DND-41 (cell line): Measurements from ENCODE around the gene TUBGCP5.
"Not testable (repeated sequence)": the region's sequence is repeated elsewhere in the genome, so short reads cannot be mapped to it uniquely, and the experiment has no call there.

Source experiments
- ATAC-seq: fragments of 200-7000 bp; cut with Tn5 transposase; 3 replicates; pipeline ENCODE4 v1.9.1; 2021; ENCODE audit warnings: low read depth; ENCODE audit not compliant: insufficient read depth
- DNase-seq: peaks from one replicate; pipeline ENCODE4 v3.0.0-alpha.2; 2020
- H2AFZ ChIP-seq: 2 replicates; pipeline ENCODE4 v1.6.0; 2012; ENCODE audit warnings: low read depth, low read length
- H3K27ac ChIP-seq: 2 replicates; pipeline ENCODE4 v1.5.1; 2012; ENCODE audit warnings: low read length, inconsistent platforms
- H3K27me3 ChIP-seq: fragments of 200-600 bp; sonication (generic); 2 replicates; pipeline ENCODE4 v1.6.0; 2012; ENCODE audit warnings: low read length, mild to moderate bottlenecking, inconsistent platforms; ENCODE audit not compliant: insufficient read depth, poor library complexity
- H3K36me3 ChIP-seq: 2 replicates; pipeline ENCODE4 v1.5.1; 2012; ENCODE audit warnings: low read length, inconsistent platforms; ENCODE audit not compliant: insufficient read depth
- H3K4me1 ChIP-seq: 2 replicates; pipeline ENCODE4 v1.5.1; 2012; ENCODE audit warnings: mild to moderate bottlenecking, low read length; ENCODE audit not compliant: insufficient read depth
- H3K4me2 ChIP-seq: 2 replicates; pipeline ENCODE4 v1.6.0; 2012; ENCODE audit warnings: mild to moderate bottlenecking, moderate library complexity, low read length, inconsistent platforms; ENCODE audit not compliant: insufficient read depth
- H3K4me3 ChIP-seq, 2 experiments: fragments of 200-600 bp in 1 of 2; shearing (Covaris generic) in 1 of 2; 2 replicates each; pipeline ENCODE4 v1.5.1; 2012 to 2016; ENCODE audit warnings: inconsistent platforms in 2 of 2, low read length in 2 of 2, mild to moderate bottlenecking in 2 of 2, low read depth in 1 of 2, moderate library complexity in 1 of 2
- H3K79me2 ChIP-seq: 2 replicates; pipeline ENCODE4 v1.6.0; 2012; ENCODE audit warnings: low read length, inconsistent platforms; ENCODE audit not compliant: insufficient read depth
- H3K9ac ChIP-seq: 2 replicates; pipeline ENCODE4 v1.6.0; 2012; ENCODE audit warnings: low read depth, mild to moderate bottlenecking, inconsistent platforms, low read length, moderate library complexity
- H3K9me3 ChIP-seq: 2 replicates; pipeline ENCODE4 v1.5.1; 2012; ENCODE audit warnings: low read length, moderate library complexity, mild to moderate bottlenecking, inconsistent platforms; ENCODE audit not compliant: insufficient read depth, severe bottlenecking
- H4K20me1 ChIP-seq: 2 replicates; pipeline ENCODE4 v1.6.0; 2012; ENCODE audit warnings: low read length; ENCODE audit not compliant: insufficient read depth
- EZH2 ChIP-seq: IDR thresholded peaks from 3 replicates; pipeline ENCODE4 v1.6.1; 2012; ENCODE audit warnings: borderline replicate concordance, low read depth, mild to moderate bottlenecking, moderate library complexity, low read length, inconsistent platforms; ENCODE audit not compliant: severe bottlenecking
- TF ChIP-seq, protein P1 (sequence below): IDR thresholded peaks from 2 replicates; pipeline ENCODE4 v1.5.1; 2012; ENCODE audit warnings: borderline replicate concordance, low read length, moderate library complexity, mild to moderate bottlenecking; ENCODE audit not compliant: poor library complexity, severe bottlenecking; ENCODE audit errors: extremely low read depth

The TUBGCP5 gene

DNA sequence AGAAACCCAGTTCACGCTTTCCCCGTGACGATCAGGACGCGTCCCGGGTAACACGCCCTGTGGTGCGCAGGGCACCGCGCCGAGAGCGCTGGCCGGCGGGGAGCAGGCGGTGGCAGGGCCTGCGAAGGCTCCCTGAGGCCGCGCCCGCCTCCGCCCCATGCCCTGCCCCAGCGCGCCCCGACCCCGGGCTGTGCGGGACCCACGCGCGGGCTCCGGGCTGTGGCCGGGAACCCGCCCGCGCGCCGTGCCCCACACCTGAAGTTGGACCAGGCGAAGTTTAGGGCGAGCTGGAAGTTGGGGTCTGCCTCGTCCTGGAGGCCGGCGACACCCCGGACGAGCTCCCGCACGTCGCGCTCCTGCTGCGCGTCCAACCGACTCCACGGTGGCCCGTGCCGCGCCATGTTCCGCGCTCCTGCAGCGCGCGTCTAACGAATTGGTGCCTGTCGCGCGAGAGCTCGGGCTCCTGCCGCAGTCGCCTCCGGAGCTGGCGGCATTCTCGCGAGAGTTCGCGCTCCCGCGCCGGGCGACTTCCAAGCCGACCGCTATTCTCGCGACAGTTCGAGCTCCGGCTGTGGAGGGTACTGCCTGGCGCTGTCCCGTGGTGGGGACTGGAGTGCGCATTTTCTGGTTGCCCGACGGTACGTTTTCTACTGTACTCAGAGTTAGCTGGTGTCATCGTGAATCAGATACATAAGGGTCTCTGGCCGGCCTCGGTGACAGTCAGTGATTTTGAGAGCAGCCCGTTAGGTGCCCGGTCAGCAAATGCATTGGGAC lies at the start of gene TUBGCP5:
TUBGCP5 (minus strand) TSS at position 427 of the 774 bp plus-strand sequence; CDS start at position 401, 26 bp downstream.
- Histone ChIP-seq H3K36me3 (peaks cover 22% of the 10 kb centered on the region), H3K79me2 (peaks cover 26% of the 10 kb centered on the region), H4K20me1 (0 out of 2 replicates have a peak, but pooled peaks cover 4% of the 10 kb centered on the region), H3K9ac (peak within 1 kb of the TSS; percentile 88), H3K27ac (peak within 1 kb of the TSS; percentile 92), H2AFZ (peak within 1 kb of the TSS; percentile 94), H3K9me3 (no peaks in the 10 kb centered on the region), H3K4me2 (peak within 1 kb of the TSS; percentile 99), H3K4me1 (peaks cover 29% of the 10 kb centered on the region), H3K4me3 (peak within 1 kb of the TSS; percentile 34 to 83), H3K27me3 (no peaks in the 10 kb centered on the region)
- DNase-seq (peak; percentile 97), ATAC-seq (peak; percentile 93)
- TF ChIP-seq EZH2 = no peak
- TF ChIP-seq, protein P1, sequence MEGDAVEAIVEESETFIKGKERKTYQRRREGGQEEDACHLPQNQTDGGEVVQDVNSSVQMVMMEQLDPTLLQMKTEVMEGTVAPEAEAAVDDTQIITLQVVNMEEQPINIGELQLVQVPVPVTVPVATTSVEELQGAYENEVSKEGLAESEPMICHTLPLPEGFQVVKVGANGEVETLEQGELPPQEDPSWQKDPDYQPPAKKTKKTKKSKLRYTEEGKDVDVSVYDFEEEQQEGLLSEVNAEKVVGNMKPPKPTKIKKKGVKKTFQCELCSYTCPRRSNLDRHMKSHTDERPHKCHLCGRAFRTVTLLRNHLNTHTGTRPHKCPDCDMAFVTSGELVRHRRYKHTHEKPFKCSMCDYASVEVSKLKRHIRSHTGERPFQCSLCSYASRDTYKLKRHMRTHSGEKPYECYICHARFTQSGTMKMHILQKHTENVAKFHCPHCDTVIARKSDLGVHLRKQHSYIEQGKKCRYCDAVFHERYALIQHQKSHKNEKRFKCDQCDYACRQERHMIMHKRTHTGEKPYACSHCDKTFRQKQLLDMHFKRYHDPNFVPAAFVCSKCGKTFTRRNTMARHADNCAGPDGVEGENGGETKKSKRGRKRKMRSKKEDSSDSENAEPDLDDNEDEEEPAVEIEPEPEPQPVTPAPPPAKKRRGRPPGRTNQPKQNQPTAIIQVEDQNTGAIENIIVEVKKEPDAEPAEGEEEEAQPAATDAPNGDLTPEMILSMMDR = peak; percentile 51

DNA sequence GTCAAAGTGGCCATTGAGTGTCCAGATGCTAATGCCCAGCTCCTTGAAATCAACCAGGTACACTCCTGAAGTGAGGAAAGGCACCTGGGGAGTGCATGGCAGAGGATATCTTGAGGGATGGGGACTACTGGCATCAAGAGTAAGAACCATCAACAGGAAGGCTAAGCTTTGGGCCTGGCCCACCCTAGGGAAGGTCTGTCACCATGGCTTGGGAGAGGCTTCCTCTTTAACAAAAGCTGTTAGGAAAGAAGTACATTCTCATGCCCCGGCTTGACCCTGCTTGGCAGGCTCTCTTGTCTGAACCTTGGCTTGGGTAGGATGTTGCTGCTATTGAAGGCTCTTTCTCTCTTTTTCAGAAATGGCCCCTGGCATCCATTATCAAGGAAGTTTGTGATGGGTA lies 43.7 kb upstream of the TUBGCP5 start:
- Histone ChIP-seq H2AFZ (no peak overlapping the region), H4K20me1 (no peaks in the 10 kb centered on the region), H3K27ac (no peak overlapping the region), H3K4me3 (no peak overlapping the region), H3K4me2 (no peak overlapping the region), H3K9me3 (no peaks in the 10 kb centered on the region), H3K9ac (no peak overlapping the region), H3K4me1 (no peaks in the 10 kb centered on the region), H3K36me3 (no peaks in the 10 kb centered on the region), H3K27me3 (peaks cover 5% of the 10 kb centered on the region), H3K79me2 (no peaks in the 10 kb centered on the region)
- ATAC-seq (no peak), DNase-seq (no peak)
- no peak for TF ChIP-seq EZH2
- TF ChIP-seq, protein P1 = no peak

DNA sequence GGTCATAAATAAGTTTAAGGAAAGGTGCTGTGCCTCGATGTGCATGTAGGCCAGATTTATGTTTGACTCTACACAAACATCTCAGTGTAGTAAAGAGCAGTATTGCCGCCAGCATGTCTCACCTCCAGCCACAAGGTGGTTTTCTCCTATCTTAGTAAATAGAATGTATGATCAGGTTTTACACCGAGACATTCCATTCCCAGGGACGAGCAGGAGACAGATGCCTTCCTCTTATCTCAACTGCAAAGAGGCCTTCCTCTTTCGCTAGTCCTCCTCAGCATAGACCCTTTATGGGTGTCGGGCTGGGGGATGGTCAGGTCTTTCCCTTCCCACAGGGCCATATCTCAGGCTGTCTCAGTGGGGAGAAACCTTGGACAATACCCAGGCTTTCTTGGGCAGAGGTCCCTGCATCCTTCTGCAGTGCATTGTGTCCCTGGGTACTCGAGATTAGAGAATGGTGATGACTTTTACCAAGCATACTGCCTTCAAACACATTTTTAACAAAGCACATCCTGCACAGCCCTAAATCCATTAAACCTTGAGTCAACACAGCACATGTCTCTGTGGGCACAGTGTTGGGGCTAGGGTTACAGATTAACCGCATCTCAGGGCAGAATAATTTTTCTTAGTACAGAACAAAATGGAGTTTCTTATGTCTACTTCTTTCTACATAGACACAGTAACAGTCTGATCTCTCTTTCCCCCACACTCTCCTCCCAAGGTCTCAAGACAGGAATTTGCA lies 42.8 kb upstream of the TUBGCP5 start:
- not testable (repeated sequence) for H3K27ac ChIP-seq, ATAC-seq, H3K27me3 ChIP-seq, H3K36me3 ChIP-seq, H3K9me3 ChIP-seq, H2AFZ ChIP-seq, H3K4me2 ChIP-seq, DNase-seq, H3K9ac ChIP-seq, H3K4me3 ChIP-seq, H3K4me1 ChIP-seq, H4K20me1 ChIP-seq, H3K79me2 ChIP-seq

DNA sequence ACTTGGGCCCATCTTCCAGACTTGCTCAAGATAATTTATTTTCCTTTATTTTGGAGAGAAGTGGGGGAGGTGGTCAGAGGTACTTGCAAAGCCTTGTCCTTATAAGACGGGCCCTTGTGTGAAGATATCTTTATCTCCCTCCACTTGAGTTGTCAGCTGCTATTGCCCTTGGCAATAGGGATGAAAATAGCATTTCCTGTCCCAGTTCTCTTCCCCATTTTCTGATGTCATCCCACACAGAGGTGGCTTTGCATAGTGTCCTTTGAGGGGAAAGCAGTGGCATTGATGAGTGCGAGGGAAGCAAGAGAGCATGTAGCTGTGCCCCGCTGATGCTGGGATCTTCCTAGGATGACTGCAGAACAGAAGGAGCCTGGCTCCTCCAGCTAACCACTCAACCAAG lies 41.9 kb upstream of the TUBGCP5 start:
- H3K4me2 ChIP-seq = no peak overlapping the region

More for the DNA sequence above, 41.9 kb upstream of the TUBGCP5 start:
- Histone ChIP-seq H2AFZ (no peak overlapping the region), H3K79me2 (no peaks in the 10 kb centered on the region), H3K36me3 (no peaks in the 10 kb centered on the region), H3K4me1 (no peaks in the 10 kb centered on the region), H3K9ac (no peak overlapping the region), H3K27me3 (peaks cover 5% of the 10 kb centered on the region), H3K27ac (no peak overlapping the region), H3K4me3 (no peak overlapping the region), H3K9me3 (no peaks in the 10 kb centered on the region), H4K20me1 (no peaks in the 10 kb centered on the region)
- ATAC-seq (no peak), DNase-seq (no peak)
- no peak for TF ChIP-seq EZH2
- TF ChIP-seq, protein P1 = no peak
